Astrocyte of the cerebellum (primary cell): ENCODE results near the gene GALT.

Experiments
- DNase-seq: peaks from one replicate; pipeline ENCODE4 v3.0.0-alpha.2; 2011; ENCODE audit warnings: low read depth
- H3K4me3 ChIP-seq: 2 replicates; pipeline ENCODE4 v1.5.1; 2011; ENCODE audit warnings: mild to moderate bottlenecking, low read depth, low read length, moderate library complexity
- CTCF ChIP-seq: IDR thresholded peaks from 2 replicates; pipeline ENCODE4 v1.5.1; 2012; ENCODE audit warnings: low read length, low read depth, moderate library complexity, mild to moderate bottlenecking; ENCODE audit errors: missing control alignments
- in situ Hi-C: cut with HindIII; loops from 2 replicates; pipeline ENCODE4 v1.10.0; 2017; ENCODE audit warnings: low sequenced_read_pairs

Gene GALT

GRCh38 chr9:34651876-34652601 is 5.6 kb downstream of the GALT start, which contains the start of gene IL11RA:
Gene IL11RA (plus strand): TSS chr9:34652185. CDS start chr9:34655218, 3,033 bp downstream.
- no peak for DNase-seq
- TF ChIP-seq CTCF, result no peak
- in situ Hi-C loops, result no loop called here
- peak within 1 kb of the TSS; percentile 35 for H3K4me3 ChIP-seq

- in situ Hi-C loops, result no loop called here
- peak overlapping the region; percentile 35 for H3K4me3 ChIP-seq
- DNase-seq, result no peak
- TF ChIP-seq CTCF, result no peak
These were observed 6.1 kb downstream of the GALT start for GRCh38 chr9:34652602-34653000.

GRCh38 chr9:34653151-34654072 is 6.9 kb downstream of the GALT start:
- no peak for DNase-seq
- in situ Hi-C loops, result no loop called here
- no peak for TF ChIP-seq CTCF
- H3K4me3 ChIP-seq, result no peak overlapping the region

GRCh38 chr9:34654323-34655051 is 8.0 kb downstream of the GALT start:
- in situ Hi-C loops, result no loop called here
- DNase-seq, result peak; percentile 33
- H3K4me3 ChIP-seq, result no peak overlapping the region
- no peak for TF ChIP-seq CTCF

- TF ChIP-seq CTCF, result no peak
- no peak for DNase-seq
- H3K4me3 ChIP-seq, result no peak overlapping the region
- in situ Hi-C loops, result no loop called here
These were observed 8.9 kb downstream of the GALT start for GRCh38 chr9:34655394-34655793.

GRCh38 chr9:34656992-34657391 is 10.5 kb downstream of the GALT start:
- DNase-seq, result no peak
- H3K4me3 ChIP-seq, result no peak overlapping the region
- TF ChIP-seq CTCF, result no peak
- in situ Hi-C loops, result no loop called here
